NCI-H128 (cell line): Measurements from ENCODE around the gene ENOX2.
"Not testable (repeated sequence)": the region's sequence is repeated elsewhere in the genome, so short reads cannot be mapped to it uniquely, and the experiment has no call there.

Source experiments
- DNase-seq: peaks from one replicate; lab custom pipeline; 2025; ENCODE audit not compliant: unreplicated experiment; lab: John Stamatoyannopoulos, UW

The ENOX2 gene

DNA sequence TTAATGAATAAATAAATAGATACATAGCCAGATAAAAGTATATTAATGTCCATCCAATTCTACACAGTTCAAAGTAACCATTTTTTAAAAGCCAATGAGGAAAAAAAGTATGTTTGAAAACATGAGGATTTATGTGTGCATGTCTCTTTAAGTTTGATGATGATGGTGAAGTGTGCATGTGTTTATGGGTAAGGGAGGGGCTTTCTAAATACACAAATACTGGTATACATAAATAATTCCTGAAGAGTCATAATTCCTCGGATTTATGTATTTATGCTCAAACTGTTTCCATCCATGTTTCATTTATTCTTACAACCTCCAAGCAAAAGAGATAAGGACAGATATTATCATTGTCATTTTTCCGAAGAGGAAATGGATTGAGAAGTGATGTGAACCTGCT, 75.4 kb downstream of the ENOX2 start:
- DNase-seq: no peak

DNA sequence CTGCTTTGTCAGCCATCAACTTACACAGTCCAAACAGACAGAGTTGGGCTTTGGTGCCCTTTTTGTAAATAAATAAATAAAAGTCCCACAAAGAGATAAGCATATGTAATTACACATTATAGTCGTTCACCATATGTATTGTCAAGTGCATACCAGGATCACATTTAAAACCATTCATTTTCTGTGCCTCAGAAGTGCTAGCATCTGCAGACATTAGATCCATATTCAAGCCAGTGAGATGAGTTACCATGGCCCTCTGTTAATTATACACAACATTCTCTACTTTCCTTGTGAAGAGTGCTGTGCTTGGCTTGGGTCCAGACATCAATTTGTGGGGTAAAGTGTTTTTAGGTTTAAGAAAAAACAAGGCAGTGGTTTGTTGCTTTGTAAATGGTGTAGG, 76.8 kb downstream of the ENOX2 start:
- peak; percentile 58 for DNase-seq

DNA sequence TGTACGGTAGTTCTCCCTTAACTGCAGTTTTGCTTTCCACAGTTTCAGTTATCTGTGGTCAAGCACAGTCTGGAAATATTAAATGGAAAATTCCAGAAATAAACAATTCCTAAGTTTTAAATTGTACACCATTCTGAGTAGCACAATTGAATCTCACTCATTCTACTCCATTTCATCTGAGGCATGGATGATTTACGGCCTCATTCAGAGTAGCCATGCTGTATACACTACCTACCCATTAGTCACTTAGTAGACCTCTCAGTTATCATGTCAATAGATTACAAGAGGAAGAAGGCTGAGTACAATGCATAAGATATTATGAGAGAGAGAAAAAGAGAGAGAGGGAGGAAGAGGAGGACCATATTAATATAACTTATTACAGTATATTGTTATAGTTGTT, 77.5 kb downstream of the ENOX2 start:
- no peak for DNase-seq

DNA sequence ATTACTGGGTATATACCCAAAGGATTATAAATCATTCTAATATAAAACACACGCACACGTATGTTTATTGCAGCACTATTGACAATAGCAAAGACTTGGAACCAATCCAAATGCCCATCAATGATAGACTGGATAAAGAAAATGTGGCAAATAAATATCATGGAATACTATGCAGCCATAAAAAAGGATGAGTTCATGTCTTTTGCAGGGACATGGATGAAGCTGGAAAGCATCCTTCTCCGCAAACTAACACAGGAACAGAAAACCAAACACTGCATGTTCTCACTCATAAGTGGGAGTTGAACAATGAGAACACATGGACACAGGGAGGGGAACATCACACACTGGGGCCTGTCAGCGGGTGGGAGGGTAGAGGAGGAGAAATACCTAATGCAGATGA, 83.6 kb downstream of the ENOX2 start:
- DNase-seq: not testable (repeated sequence)

DNA sequence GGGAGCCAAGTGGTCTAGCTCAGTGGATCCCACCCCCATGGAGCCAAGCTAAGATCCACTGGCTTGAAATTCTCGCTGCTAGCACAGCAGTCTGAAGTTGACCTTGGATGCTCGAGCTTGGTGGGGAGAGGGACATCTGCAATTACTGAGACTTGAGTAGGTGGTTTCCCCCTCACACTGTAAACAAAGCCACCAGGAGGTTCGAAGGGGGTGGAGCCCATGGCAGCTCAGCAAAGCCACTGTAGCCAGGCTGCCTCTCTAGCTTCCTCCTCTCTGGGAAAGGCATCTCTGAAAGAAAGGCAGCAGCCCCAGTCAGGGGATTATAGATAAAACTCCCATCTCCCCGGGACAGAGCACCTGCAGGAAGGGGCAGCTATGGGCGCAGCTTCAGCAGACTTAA, 89.1 kb downstream of the ENOX2 start:
- not testable (repeated sequence) for DNase-seq

DNA sequence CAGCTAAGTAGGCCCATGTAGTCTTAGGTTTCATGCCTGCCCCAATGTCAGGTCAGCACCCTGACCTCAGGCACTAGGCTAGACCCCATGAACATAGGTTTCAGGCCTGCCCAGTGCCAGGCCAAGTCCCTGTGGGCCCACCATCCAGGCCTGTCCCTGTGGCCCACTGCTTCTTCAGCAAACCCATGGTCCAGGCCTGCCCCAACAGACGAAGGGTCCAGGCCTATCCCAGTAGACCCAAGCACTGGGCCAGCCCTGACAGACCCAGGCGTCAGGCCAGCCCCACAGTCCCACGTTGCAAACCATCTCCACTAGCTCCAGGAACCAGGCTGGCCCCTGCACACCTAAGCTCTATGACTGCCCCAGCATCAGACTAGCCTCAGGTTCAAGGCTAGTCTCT, 92.4 kb downstream of the ENOX2 start:
- no peak for DNase-seq

DNA sequence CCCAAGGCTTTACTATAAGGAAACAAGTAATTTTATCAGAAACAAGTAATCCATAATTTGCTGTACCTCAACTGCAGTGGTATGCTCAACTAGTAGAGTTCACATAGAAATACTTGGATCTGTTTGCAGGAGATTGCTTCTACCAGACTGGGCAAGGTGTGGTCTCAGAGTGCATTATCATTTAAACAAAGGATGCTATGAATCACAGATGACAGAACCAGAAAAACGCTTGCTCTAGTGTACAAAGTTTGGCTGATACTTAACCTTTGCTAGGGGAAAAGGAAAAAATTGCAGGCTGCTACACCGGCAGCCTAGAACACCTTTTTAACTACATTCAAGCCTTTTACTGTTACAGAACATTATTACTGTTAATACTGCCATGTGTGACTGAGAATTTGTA, 97.1 kb downstream of the ENOX2 start:
- no peak for DNase-seq

DNA sequence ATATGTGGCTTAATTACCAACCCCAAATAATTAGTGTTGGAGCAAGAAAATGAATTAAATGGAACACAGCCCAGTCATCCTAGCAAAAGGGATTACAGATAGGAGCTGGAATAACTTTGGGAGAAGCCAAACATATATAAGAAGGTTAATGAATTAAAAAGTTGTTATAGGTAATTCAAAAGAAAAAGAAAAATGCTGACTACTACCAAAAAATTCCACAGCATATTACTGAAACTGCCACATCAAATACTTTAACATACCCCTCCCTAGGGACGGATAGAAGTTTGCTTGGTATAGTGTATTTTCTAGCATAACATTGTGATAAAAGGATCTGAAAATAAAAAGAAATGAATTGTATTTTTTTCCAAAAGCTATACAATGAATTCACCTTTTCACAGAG, 99.5 kb downstream of the ENOX2 start:
- DNase-seq: no peak

DNA sequence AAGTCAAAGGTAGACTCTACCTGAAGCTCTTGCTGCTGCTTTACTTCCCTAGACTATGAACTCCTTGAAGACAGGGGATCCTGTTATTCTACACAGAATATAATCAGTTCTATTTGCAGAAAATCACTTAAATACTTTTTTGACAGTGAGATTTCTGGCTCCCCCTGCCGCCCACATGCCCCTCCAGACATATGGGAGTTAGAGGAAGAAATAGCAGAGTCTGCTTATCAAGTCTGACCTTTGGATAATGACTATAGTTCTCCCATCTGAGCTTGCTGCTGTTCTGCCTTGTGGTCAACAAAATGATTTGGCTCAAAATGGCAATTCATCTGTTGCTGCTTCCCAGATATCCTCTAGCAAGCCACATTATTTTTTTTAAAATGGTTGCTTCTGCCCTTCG, 101.1 kb downstream of the ENOX2 start:
- no peak for DNase-seq

DNA sequence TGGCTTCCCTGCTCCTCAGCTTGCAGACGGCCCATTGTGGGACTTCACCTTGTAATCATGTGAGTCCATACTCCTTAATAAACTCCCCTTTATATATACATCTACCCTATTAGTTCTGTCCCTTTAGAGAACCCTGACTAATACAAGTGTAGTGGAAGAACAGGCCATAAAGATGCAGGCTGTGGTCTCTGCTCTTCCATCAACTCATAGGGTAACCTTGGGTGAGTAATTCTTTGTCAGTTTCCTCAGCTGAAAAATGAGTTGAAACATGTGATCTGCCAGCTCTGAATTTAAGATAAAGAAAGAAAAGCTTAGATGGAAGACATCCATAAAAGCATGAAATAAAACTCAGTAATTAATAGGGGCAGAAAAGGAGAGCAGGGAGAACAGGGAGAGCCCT, 103.6 kb downstream of the ENOX2 start:
- DNase-seq: no peak

DNA sequence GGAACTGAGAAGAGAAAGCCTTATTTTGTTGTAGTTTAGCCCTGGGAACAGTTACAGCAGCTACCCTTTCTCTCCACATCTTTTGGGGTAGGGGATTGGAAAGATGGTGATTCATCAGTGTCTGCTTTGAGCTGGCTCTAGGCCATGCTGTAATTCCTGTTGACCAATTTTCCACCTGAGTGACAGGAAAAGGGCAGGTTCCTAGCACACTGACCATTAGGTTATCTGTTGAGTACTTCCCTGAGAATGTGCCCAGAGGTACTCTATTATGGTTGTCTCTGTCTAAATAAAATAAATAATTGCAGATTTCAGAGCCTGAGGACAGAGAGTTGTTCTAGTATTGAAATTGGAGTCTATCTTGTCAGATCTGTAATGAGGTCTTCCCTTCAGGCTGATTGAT, 109.0 kb downstream of the ENOX2 start:
- DNase-seq: no peak

DNA sequence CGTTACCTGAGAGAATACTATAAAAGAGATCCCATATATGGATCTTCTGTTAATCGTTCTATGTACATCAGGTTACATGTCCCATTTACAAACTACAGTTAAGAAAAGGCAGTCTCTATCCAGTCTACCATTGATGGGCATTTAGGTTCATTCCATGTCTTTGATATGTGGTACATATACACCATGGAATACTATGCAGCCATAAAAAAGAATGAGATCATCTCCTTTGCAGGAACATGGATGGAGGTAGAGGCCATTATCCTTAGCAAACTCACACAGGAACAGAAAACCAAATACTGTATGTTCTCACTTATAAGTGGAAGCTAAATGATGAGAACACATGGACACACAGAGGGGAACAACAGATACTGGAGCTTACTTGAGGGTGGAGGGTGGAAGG, 111.1 kb downstream of the ENOX2 start:
- DNase-seq: not testable (repeated sequence)

DNA sequence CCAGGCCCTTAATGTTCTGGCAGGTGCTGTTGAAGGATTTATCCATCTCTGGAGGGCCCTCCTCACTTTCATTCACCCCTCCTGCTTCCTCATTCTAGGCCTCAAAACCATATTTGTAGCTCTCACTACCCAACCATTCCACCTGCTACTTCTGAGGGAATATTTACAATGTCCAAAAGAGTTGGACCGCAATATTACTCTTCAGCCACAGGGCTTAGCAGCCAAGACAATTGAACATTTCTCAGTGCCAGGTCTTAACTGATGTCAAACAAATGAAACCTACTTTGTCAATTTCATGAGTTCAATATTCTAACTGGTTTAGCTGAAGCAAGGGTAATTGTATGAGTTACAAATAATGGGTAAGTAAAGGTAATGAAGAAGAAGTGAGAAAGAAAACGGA, 113.2 kb downstream of the ENOX2 start:
- DNase-seq: no peak

DNA sequence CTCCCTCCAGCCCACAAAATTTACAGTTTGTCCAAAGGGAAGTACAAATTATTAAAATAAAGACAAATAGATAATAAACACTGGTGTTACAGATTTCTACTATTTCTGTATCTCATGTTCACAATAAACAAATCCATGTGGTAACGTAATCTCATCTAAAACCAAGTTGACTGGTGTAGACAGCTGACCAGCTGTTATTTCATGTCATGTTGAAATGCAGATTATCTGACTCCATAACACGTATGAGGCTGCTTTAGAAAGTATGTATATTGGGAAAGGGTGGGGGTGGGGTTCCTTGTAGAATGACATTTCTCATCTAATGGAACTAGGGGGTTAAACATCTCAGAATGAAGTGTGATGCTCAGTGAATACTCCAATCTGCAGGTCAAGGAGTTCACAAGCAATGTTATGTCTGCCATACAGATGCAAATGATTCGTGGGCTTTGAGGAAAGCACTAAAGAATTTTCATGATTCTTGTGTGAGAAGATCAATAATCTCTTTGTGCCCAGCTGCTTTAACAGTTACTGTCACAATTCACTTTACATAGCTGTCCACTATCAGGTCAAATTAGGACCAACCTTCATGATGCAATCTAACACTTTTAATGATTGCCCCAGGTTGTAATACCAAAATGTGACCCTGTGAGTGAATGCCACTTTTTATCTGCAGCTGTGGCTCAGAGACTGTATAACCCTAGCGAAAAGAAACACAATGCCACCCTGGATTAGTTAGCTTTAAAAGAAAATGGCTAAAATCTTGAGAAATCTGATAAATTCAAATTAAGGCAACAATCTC, 114.0 kb downstream of the ENOX2 start:
- no peak for DNase-seq

DNA sequence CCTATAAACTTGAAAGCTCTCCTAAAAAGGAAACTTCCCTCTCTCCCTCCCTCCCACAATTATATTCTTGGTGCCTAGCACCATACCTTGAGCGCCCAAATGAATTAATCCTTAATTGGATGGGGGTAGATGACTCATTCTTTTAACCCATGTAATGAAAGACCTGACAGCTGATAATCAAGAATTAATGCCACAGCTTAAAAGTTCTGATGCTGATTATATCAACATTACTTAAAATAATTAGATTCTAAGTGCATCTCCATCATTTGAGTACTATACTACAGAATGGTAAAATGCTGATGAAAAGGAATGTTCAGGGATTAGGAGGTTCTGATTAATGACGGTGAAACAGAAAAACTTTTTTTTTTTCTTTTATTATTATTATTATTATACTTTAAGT, 117.0 kb downstream of the ENOX2 start:
- no peak for DNase-seq

DNA sequence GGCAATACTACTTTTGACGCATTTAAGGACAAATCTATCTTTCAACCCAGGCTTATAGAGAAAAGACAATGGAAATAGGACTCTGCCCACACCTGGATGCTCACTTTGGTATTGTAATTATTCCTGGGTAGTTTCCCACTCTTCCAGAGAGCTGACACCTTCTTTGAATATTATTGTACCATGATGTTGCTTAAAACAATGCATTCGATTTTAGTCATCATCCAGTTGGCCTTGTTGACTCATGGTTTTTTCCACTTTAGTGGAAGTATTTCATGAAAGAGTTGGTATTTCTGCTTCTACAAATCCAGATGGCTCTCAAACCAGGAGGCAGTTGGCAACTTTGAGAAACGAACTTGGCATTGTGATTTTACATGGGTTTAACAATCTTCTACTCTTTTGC, 124.2 kb downstream of the ENOX2 start:
- DNase-seq: no peak

DNA sequence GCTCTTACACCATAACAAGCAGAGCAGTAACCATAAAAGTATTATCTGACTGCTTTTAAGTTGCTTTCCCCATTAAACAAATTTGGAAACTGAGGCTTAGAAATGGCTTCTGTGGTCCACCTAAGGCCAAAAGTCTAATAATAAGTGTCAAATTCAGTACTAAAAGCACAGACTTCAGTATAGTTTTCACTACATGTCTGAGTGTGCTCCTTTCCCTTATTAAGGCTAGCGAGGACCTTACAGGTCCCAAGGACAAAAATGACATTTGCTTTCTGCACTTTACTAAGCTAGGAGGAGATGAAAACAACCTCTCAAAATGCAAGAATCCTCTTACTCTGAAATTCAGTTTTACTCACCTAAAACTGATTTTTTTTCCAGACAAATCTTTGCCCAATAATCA, 127.2 kb downstream of the ENOX2 start:
- no peak for DNase-seq

DNA sequence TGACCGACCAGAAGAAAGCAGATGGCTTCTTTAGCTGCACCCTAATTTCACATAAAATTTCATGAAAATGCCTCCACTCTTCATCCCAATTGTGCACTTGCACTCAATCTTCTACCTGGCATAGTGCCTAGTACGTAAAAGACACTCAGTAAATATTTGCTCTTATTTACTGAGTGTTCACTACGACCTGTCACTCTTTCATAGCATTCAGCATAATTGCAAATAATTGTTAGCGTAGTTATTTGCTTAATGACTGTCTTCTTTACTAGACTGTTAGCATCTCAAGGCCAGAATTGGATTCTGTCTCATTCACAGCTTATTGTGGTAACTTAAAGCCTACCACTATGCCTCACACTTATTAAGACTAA, 130.2 kb downstream of the ENOX2 start:
- peak; percentile 64 for DNase-seq

DNA sequence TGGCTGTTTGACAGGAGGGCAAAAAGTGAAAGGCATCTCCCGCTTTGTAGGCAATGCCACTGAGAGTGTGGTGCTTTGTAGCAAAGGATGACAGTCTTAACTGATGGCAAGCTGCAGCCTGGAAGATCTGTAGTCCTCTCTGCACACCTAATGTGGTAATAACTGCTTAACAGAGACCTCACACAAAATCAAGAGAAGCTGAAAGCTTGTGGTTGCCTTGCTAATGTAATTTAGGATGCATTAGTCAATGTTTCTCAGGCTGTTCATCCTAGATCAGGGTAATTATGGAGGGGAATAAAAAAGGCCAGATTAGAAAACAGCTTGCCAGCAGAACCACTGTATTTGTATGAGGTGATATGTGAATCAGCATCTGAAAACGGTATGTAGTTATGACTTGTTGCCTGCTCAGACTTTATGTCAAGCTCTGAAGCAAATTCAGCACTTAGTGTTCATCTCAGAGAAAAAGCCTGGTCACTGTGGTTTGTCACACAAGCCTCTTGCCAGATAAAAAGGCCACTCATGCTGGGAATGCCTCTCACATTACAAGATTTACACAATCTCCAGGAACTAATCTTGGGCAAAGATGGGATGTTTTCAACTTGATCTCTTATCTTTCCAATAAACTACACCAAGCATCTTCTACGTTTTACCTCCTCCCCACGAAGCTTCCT, 130.8 kb downstream of the ENOX2 start:
- peak; percentile 61 for DNase-seq

DNA sequence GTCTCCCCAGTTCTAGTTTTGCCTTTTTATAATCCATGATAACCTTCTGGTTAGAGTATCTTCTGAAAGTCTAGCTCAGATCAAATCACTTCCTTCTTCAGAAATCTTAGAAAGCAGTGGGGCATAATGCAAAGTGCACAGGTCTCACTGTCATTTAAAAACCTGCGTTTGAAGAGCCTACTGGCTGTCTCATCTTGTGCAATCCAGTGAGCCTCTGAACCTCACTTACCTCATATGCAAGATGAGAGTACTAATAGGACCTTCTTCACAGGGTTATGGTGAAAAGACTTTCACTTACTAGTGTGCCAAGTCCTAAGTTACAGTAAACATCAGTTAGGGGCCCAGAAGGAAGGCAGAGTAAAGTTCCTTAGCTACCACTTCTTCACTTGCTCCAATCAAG, 131.4 kb downstream of the ENOX2 start:
- DNase-seq: no peak

DNA sequence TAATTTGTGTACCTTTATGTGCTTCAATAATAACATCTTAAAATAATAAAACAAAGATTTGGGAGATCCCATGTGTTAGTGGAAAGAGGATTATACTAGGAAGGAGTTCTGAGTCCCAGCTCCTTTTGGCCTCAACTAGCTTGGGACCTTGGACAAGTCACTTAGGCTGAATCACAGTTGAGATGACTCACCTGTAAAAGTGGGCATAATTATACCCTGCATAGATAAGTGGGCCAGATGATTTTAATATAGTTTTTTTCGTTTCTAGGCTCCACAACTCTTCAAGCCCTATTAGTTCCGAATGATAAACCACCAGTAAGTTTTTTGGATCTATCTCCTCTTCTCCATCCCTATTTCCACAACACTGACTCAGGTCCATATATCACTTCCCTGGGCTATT, 131.8 kb downstream of the ENOX2 start:
- DNase-seq: no peak

DNA sequence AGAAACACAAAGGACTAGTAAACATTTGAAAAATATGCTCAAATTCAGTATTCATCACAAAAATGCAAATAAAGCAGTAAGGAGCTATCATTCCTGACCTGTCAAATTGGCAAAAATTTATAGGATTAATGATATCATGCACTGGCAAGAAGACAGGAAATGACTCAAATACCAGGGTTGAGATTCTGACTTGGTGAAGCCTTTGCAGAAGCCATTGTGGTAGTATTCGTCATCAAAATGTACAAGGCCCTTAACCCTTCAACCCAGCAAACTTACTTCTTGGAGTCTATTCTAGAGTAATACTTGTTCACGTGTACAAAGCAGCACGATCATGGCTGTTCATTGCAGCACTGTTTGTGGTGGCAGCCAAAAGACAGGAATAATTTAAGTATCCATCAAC, 132.4 kb downstream of the ENOX2 start:
- DNase-seq: no peak

DNA sequence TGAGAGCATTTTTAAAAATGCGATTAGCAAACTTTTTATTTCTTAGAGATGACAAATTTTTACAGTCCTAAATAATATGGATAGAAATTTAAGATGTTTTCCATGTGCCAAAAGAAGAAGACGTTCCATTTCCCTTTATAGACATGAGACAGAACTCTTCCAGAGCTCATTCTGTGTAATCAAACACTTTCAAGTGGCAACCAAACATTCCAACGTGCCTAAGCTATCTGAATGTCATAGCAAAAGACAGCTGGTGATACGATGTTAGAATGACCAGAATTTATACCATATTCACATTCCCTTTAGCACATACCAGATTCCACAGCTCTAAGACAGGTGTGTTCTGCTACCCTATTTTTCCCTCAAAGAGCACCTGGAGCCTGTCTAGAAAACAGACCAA, 133.2 kb downstream of the ENOX2 start:
- no peak for DNase-seq
